PC-3 (cell line): ENCODE data around the gene DACT2. TPM values are rescaled to one million over a fixed set of nuclear protein-coding genes. Genes with fewer than 3 reads are reported as not detected.

Experiments used
- ATAC-seq: fragments of 200-7000 bp; cut with Tn5 transposase; 2 replicates; pipeline ENCODE4 v1.9.1; 2020; ENCODE audit warnings: mild to moderate bottlenecking, moderate library complexity
- Bru-seq: library from RNA; stranded (reverse); fragments of 400-500 nt; gene quantifications from one replicate; lab custom pipeline; 2021; lab: Mats Ljungman, UMichigan
- BruChase-seq, 2 experiments: library from RNA; stranded (reverse); fragments of 400-500 nt; gene quantifications; one replicate each; lab custom pipeline; 2021; lab: Mats Ljungman, UMichigan
- BruUV-seq: library from RNA; stranded (reverse); fragments of 400-500 nt; replicated peaks from 2 replicates; lab custom pipeline; 2021; lab: Mats Ljungman, UMichigan
- CTCF ChIA-PET: fragments of 300-600 bp; sonication (Branson Sonifier 250); formaldehyde crosslinking; loops from one replicate; lab custom pipeline; 2022; ENCODE audit warnings: antibody characterized with exemption; lab: Charles Lee
- POLR2A ChIA-PET: fragments of 300-600 bp; sonication (Branson Sonifier 250); formaldehyde crosslinking; loops from one replicate; lab custom pipeline; 2022; ENCODE audit warnings: antibody characterized with exemption; ENCODE audit not compliant: unreplicated experiment; lab: Charles Lee
- DNase-seq: peaks from one replicate; pipeline ENCODE4 v3.0.0-alpha.2; 2015
- H2AFZ ChIP-seq: fragments of 300-600 bp; sonication (generic); 2 replicates; pipeline ENCODE4 v1.6.0; 2016; ENCODE audit warnings: antibody characterized with exemption, low read length
- H3F3A ChIP-seq: fragments of 300-600 bp; sonication (generic); one replicate; pipeline ENCODE4 v1.6.0; 2017; ENCODE audit warnings: antibody characterized with exemption, low read length, control low read depth, mild to moderate bottlenecking; ENCODE audit not compliant: unreplicated experiment
- H3K27ac ChIP-seq: fragments of 300-600 bp; sonication (generic); 2 replicates; pipeline ENCODE4 v1.5.1; 2016; ENCODE audit warnings: mild to moderate bottlenecking, low read length
- H3K27me3 ChIP-seq: fragments of 300-600 bp; sonication (generic); 2 replicates; pipeline ENCODE4 v1.6.1; 2016; ENCODE audit warnings: low read length, mixed read lengths
- H3K36me3 ChIP-seq: fragments of 300-600 bp; sonication (generic); 2 replicates; pipeline ENCODE4 v1.6.1; 2016; ENCODE audit warnings: low read depth, mixed run types, low read length, mixed read lengths
- H3K4me1 ChIP-seq: fragments of 300-600 bp; sonication (generic); 2 replicates; pipeline ENCODE4 v1.5.1; 2016; ENCODE audit warnings: low read length; ENCODE audit not compliant: insufficient read depth
- H3K4me2 ChIP-seq: fragments of 300-600 bp; sonication (generic); 2 replicates; pipeline ENCODE4 v1.6.0; 2016; ENCODE audit warnings: low read length
- H3K4me3 ChIP-seq: fragments of 300-600 bp; sonication (generic); 2 replicates; pipeline ENCODE4 v1.5.1; 2016; ENCODE audit warnings: mild to moderate bottlenecking, low read length, mixed read lengths
- H3K79me2 ChIP-seq: fragments of 300-600 bp; sonication (generic); 2 replicates; pipeline ENCODE4 v1.6.1; 2017; ENCODE audit warnings: low read length, mixed read lengths
- H3K9ac ChIP-seq: fragments of 300-600 bp; sonication (generic); 2 replicates; pipeline ENCODE4 v1.6.0; 2016; ENCODE audit warnings: mild to moderate bottlenecking, low read length
- H3K9me2 ChIP-seq: fragments of 300-600 bp; sonication (generic); replicated peaks from 2 replicates; pipeline ENCODE4 v1.6.1; 2016; ENCODE audit warnings: mixed run types, low read length, mixed read lengths
- H3K9me3 ChIP-seq: fragments of 300-600 bp; sonication (generic); 2 replicates; pipeline ENCODE4 v1.6.1; 2016; ENCODE audit warnings: low read length, mixed read lengths
- H4K20me1 ChIP-seq: fragments of 300-600 bp; sonication (generic); 2 replicates; pipeline ENCODE4 v1.6.1; 2016; ENCODE audit warnings: low read length, mixed read lengths
- EZH2 ChIP-seq: fragments of 300-600 bp; sonication (generic); IDR thresholded peaks from one replicate; pipeline ENCODE4 v1.6.1; 2017; ENCODE audit warnings: antibody characterized with exemption, mild to moderate bottlenecking, low read length; ENCODE audit not compliant: unreplicated experiment
- EZH2phosphoT487 ChIP-seq: fragments of 300-600 bp; sonication (generic); IDR thresholded peaks from 2 replicates; pipeline ENCODE4 v1.6.1; 2018; ENCODE audit warnings: mild to moderate bottlenecking, antibody characterized with exemption, low read length, borderline replicate concordance
- intact Hi-C: fragments of 100-400 bp; cut with micrococcal nuclease; formaldehyde crosslinking; loops from 2 replicates; pipeline ENCODE4 v1.9.0; 2023
- long read RNA-seq: library from polyadenylated mRNA; unstranded; transcript quantifications from one replicate; pipeline ENCODE4 v2.0.0, GENCODE V29; 2021; ENCODE audit not compliant: unreplicated experiment
- total RNA-seq: library from RNA; depleted of rRNA; stranded (reverse); fragments of >200 nt; gene quantifications from 2 replicates; pipeline ENCODE4 v1.2.3, GENCODE V29; 2014; rRNA removed
- TF ChIP-seq, protein P1 (sequence below): fragments of 300-600 bp; sonication (generic); conservative IDR thresholded peaks from 2 replicates; pipeline ENCODE4 v1.5.1; 2017; ENCODE audit warnings: antibody characterized with exemption, low read depth, mild to moderate bottlenecking, low read length

Gene DACT2, protein sequence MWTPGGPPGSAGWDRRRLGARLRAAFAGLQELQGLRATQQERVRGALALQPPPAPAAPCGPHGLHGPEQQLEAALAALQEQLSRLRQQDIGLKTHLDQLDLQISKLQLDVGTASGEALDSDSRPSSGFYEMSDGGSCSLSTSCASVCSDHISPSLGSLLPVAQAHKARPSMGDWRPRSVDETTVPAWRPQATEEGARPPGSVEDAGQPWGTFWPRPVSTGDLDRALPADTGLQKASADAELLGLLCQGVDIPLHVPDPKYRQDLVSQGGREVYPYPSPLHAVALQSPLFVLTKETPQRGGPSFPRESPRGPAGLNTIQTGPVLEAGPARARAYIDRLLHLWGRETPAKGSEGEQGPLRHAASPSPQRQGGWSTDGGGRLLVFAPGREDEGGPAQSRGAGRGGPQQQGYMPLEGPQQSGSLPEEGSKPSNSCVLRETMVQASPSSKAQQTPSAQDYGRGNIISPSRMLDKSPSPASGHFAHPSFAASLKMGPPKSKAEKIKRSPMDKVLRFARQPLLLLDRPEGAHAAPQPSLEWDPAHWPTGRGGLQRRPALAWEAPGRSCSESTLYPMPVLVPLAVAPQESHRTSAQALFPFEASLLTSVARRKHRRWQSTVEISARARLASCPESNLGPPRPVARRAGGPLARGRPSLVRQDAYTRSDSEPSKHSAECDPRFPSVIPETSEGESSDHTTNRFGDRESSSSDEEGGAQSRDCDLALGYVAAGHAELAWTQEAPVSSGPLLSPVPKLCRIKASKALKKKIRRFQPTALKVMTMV
- total RNA-seq (not detected in 2 replicates), Bru-seq, nascent RNA (not detected), BruChase-seq, experiment 1, labeled RNA remaining after a 6-hour chase (not detected), BruChase-seq, experiment 2, labeled RNA remaining after a 2-hour chase (not detected)
- long read RNA-seq, result 0 reads

DNA sequence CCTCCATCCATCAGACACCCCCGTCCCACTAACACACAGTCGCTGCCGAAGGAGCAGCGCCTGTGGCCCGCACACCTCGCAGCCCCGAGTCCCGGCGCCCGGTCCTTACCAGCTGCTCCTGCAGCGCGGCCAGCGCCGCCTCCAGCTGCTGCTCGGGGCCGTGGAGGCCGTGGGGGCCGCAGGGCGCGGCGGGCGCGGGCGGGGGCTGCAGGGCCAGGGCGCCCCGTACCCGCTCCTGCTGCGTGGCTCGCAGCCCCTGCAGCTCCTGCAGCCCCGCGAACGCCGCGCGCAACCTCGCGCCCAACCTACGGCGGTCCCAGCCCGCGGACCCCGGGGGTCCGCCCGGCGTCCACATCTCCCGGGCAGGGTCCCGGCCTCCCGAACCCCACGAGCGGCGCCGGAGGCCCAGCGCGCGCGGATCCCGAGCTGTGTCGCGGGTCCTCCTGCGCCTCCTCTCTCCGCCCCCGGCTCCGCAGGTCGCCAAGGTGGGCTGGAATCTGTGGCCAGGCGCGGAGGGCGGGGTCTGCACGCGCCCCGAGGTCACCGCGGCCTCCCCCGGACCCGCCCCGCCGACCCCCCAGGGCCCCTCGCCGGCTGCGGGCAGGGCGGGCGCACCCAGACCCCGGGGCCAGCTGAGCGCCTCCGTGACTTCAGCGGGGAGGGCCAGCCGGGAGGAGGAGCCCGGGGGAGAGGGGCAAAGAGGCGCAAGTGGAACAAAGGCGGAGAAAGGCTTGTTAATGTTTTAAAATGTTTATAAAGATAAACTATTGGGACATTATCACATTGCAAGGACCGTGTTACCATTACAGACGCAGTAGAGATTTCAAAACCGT is at the start of gene DACT2:
Gene DACT2, minus strand, starts transcription at position 499 of the 833 bp plus-strand sequence. Its CDS starts 144 bp downstream, at position 355.
- H3K36me3 ChIP-seq, result no peaks in the 10 kb centered on the region
- no peaks in the 10 kb centered on the region for H3K9me3 ChIP-seq
- no peak within 1 kb of the TSS for H3K4me3 ChIP-seq
- no peak within 1 kb of the TSS for H3K27ac ChIP-seq
- H3K4me2 ChIP-seq, result no peak within 1 kb of the TSS
- no TSS peak for BruUV-seq
- H3K4me1 ChIP-seq, result no peaks in the 10 kb centered on the region
- H3K9me2 ChIP-seq, result no peaks in the 10 kb centered on the region
- no peak within 1 kb of the TSS for H2AFZ ChIP-seq
- peaks cover 39% of the 10 kb centered on the region for H3K27me3 ChIP-seq
- ChIA-PET CTCF (no interaction called here), POLR2A (no interaction called here)
- ATAC-seq (no peak), DNase-seq (no peak)
- intact Hi-C loops, result no loop called here
- no peak within 1 kb of the TSS for H3K9ac ChIP-seq
- no peaks in the 10 kb centered on the region for H3F3A ChIP-seq
- TF ChIP-seq, protein P1, sequence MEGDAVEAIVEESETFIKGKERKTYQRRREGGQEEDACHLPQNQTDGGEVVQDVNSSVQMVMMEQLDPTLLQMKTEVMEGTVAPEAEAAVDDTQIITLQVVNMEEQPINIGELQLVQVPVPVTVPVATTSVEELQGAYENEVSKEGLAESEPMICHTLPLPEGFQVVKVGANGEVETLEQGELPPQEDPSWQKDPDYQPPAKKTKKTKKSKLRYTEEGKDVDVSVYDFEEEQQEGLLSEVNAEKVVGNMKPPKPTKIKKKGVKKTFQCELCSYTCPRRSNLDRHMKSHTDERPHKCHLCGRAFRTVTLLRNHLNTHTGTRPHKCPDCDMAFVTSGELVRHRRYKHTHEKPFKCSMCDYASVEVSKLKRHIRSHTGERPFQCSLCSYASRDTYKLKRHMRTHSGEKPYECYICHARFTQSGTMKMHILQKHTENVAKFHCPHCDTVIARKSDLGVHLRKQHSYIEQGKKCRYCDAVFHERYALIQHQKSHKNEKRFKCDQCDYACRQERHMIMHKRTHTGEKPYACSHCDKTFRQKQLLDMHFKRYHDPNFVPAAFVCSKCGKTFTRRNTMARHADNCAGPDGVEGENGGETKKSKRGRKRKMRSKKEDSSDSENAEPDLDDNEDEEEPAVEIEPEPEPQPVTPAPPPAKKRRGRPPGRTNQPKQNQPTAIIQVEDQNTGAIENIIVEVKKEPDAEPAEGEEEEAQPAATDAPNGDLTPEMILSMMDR, result no peak
- TF ChIP-seq EZH2phosphoT487, result no peak
- no peak for TF ChIP-seq EZH2
- H3K79me2 ChIP-seq, result no peaks in the 10 kb centered on the region
- no peaks in the 10 kb centered on the region for H4K20me1 ChIP-seq

DNA sequence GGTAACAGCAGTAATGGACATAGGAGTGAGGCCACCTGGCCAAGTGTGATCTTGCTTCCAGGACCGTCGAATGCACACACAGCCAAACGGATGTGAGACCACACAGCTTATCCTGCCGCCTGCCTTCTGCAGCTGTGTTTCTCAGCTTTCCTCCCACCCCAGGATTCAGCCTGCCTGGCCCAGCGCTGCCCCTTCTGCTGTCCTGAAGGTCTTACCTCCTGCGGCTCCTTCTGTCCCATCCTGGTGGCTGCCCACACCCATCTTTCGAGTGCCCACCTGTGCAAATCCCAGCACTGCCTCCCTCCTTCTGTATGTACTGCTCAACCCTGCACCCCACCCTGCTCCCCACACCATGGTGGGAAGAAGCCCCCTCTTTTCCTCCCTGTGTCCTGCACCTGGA is 49.4 kb upstream of the DACT2 start:
- DNase-seq, result no peak
- H3K4me1 ChIP-seq, result no peaks in the 10 kb centered on the region
- H3F3A ChIP-seq, result no peaks in the 10 kb centered on the region
- BruUV-seq, result no TSS peak
- intact Hi-C loops, result no loop called here
- H4K20me1 ChIP-seq, result no peaks in the 10 kb centered on the region
- no peaks in the 10 kb centered on the region for H3K9me2 ChIP-seq
- no peak for ATAC-seq
- H3K27me3 ChIP-seq, result peaks cover 27% of the 10 kb centered on the region; the same call in 1 of the 2 replicates
- CTCF ChIA-PET, result no interaction called here
- H3K4me2 ChIP-seq, result no peak overlapping the region
- no peak overlapping the region for H3K9ac ChIP-seq
- TF ChIP-seq EZH2phosphoT487, result no peak
- TF ChIP-seq, protein P1, result no peak
- TF ChIP-seq EZH2, result no peak
- H3K27ac ChIP-seq, result no peak overlapping the region
- H2AFZ ChIP-seq, result no peak overlapping the region
- POLR2A ChIA-PET, result no interaction called here
- no peak overlapping the region for H3K4me3 ChIP-seq
- no peaks in the 10 kb centered on the region for H3K9me3 ChIP-seq
- no peaks in the 10 kb centered on the region for H3K79me2 ChIP-seq
- no peaks in the 10 kb centered on the region for H3K36me3 ChIP-seq
